Caco-2 (cell line): ENCODE data around the gene ZDHHC13. TPM values are rescaled to one million over a fixed set of nuclear protein-coding genes. Genes with fewer than 3 reads are reported as not detected.

Experiments
- BruUV-seq: library from RNA; stranded (reverse); fragments of 400-500 nt; replicated peaks from 2 replicates; lab custom pipeline; 2021; lab: Mats Ljungman, UMichigan
- CTCF ChIA-PET: fragments of 300-600 bp; sonication (Branson Sonifier 250); formaldehyde crosslinking; loops from one replicate; lab custom pipeline; 2022; ENCODE audit warnings: antibody characterized with exemption; lab: Charles Lee
- POLR2A ChIA-PET: fragments of 300-600 bp; sonication (Branson Sonifier 250); formaldehyde crosslinking; loops from one replicate; lab custom pipeline; 2022; ENCODE audit warnings: antibody characterized with exemption; lab: Charles Lee
- DNase-seq, 2 experiments: peaks; one replicate each; pipeline versions ENCODE4 v3.0.0 to v3.0.0-alpha.2; 2020 to 2022
- H3K27me3 ChIP-seq: replicated peaks from 2 replicates; pipeline ENCODE4 v1.6.0; 2011; ENCODE audit warnings: low read length; ENCODE audit not compliant: control insufficient read depth, insufficient read depth
- H3K36me3 ChIP-seq: 2 replicates; pipeline ENCODE4 v1.5.1; 2011; ENCODE audit warnings: low read length; ENCODE audit not compliant: control insufficient read depth, insufficient read depth
- H3K4me1 ChIP-seq: fragments of 250-450 bp; sonication (Bioruptor Pico); 2 replicates; pipeline ENCODE4 v1.5.1; 2020; ENCODE audit warnings: mild to moderate bottlenecking
- H3K4me3 ChIP-seq: 2 replicates; pipeline ENCODE4 v1.5.1; 2011; ENCODE audit warnings: low read depth, mild to moderate bottlenecking, control low read depth, low read length
- H3K9me3 ChIP-seq: fragments of 250-450 bp; sonication (Bioruptor Pico); 2 replicates; pipeline ENCODE4 v1.5.1; 2020; ENCODE audit warnings: mild to moderate bottlenecking, moderate library complexity
- H3K27ac Mint-ChIP-seq: one replicate; pipeline ENCODE4 v1.8.0; 2022; ENCODE audit warnings: mixed read lengths; ENCODE audit not compliant: unreplicated experiment
- H3K27me3 Mint-ChIP-seq: one replicate; pipeline ENCODE4 v1.8.0; 2022; ENCODE audit warnings: mixed read lengths; ENCODE audit not compliant: insufficient read depth, unreplicated experiment
- H3K36me3 Mint-ChIP-seq: one replicate; pipeline ENCODE4 v1.8.0; 2022; ENCODE audit warnings: mild to moderate bottlenecking, mixed read lengths; ENCODE audit not compliant: insufficient read depth, unreplicated experiment
- H3K4me1 Mint-ChIP-seq: one replicate; pipeline ENCODE4 v1.8.0; 2022; ENCODE audit warnings: low read depth, mixed read lengths; ENCODE audit not compliant: unreplicated experiment
- H3K4me3 Mint-ChIP-seq: one replicate; pipeline ENCODE4 v1.8.0; 2022; ENCODE audit warnings: mild to moderate bottlenecking, moderate library complexity, mixed read lengths; ENCODE audit not compliant: unreplicated experiment
- H3K9me3 Mint-ChIP-seq: one replicate; pipeline ENCODE4 v1.8.0; 2022; ENCODE audit warnings: mixed read lengths; ENCODE audit not compliant: unreplicated experiment
- intact Hi-C: fragments of 100-400 bp; cut with micrococcal nuclease; formaldehyde crosslinking; loops from one replicate; pipeline ENCODE4 v1.10.0; 2022; ENCODE audit not compliant: unreplicated experiment
- total RNA-seq: library from RNA; stranded (reverse); gene quantifications from 2 replicates; pipeline ENCODE4 v1.2.3, GENCODE V29; 2022
- TF ChIP-seq, protein P1 (sequence below), 2 experiments: fragments of 200-600 bp in 1 of 2; IDR thresholded peaks; 1 replicate in 1 of 2; 2 replicates in 1 of 2; pipeline versions ENCODE4 v1.5.1 to v1.8.0; 2011 to 2022; ENCODE audit warnings: antibody characterized with exemption in 1 of 2, control low read depth in 1 of 2, inconsistent platforms in 1 of 2, low read depth in 1 of 2, low read length in 1 of 2, mild to moderate bottlenecking in 1 of 2, moderate library complexity in 1 of 2; ENCODE audit not compliant: insufficient read depth in 1 of 2, severe bottlenecking in 1 of 2, unreplicated experiment in 1 of 2

ZDHHC13 gene
- total RNA-seq, 1 experiment from 2014 or later, result 21.8 TPM

DNA sequence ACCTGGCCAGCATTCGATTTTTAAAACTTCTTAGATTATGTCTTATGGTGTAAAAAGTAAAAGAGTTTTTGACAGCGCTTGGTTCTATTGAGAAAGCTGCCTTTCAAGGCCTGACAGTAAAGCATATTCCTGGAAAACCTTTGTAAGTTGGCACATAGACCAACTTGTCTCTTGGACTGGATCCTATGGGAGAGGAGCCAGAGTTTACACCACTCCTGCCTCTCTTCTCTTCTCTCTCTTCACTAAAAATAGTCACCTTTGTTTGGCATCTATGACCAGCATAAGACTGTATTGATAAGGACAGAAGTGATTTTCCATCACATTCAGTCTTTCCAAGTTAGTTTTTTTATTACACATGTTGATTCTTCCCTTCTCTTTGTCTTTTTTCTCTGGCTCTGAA lies 51.1 kb downstream of the ZDHHC13 start:
- DNase-seq, result no peak
- intact Hi-C loops, result loop anchor here (10.0 kb wide), 1 partner anchor 387 kb away; no protein-coding TSS in a partner anchor
- TF ChIP-seq, protein P1, sequence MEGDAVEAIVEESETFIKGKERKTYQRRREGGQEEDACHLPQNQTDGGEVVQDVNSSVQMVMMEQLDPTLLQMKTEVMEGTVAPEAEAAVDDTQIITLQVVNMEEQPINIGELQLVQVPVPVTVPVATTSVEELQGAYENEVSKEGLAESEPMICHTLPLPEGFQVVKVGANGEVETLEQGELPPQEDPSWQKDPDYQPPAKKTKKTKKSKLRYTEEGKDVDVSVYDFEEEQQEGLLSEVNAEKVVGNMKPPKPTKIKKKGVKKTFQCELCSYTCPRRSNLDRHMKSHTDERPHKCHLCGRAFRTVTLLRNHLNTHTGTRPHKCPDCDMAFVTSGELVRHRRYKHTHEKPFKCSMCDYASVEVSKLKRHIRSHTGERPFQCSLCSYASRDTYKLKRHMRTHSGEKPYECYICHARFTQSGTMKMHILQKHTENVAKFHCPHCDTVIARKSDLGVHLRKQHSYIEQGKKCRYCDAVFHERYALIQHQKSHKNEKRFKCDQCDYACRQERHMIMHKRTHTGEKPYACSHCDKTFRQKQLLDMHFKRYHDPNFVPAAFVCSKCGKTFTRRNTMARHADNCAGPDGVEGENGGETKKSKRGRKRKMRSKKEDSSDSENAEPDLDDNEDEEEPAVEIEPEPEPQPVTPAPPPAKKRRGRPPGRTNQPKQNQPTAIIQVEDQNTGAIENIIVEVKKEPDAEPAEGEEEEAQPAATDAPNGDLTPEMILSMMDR (IDR thresholded peaks at IDR 0.05; ENCODE audit: insufficient read depth in 1 of 2, low read depth in 1 of 2, low read length in 1 of 2, severe bottlenecking in 1 of 2, unreplicated experiment in 1 of 2), result no peak
- H3K27ac Mint-ChIP-seq, result no peak overlapping the region
- H3K36me3 Mint-ChIP-seq, result peaks cover 28% of the 10 kb centered on the region
- CTCF ChIA-PET, result no interaction called here
- Histone ChIP-seq H3K4me1 (0 out of 2 replicates have a peak, but pooled peaks cover under 1% of the 10 kb centered on the region), H3K9me3 (no peaks in the 10 kb centered on the region), H3K4me3 (no peak overlapping the region), H3K36me3 (peaks cover 2% of the 10 kb centered on the region; the same call in 1 of the 2 replicates), H3K27me3 (no peaks in the 10 kb centered on the region)
- POLR2A ChIA-PET, result no interaction called here
- BruUV-seq, result no TSS peak
- no peaks in the 10 kb centered on the region for H3K27me3 Mint-ChIP-seq
- H3K4me1 Mint-ChIP-seq, result peaks cover 5% of the 10 kb centered on the region
- no peak overlapping the region for H3K4me3 Mint-ChIP-seq
- H3K9me3 Mint-ChIP-seq, result no peaks in the 10 kb centered on the region

DNA sequence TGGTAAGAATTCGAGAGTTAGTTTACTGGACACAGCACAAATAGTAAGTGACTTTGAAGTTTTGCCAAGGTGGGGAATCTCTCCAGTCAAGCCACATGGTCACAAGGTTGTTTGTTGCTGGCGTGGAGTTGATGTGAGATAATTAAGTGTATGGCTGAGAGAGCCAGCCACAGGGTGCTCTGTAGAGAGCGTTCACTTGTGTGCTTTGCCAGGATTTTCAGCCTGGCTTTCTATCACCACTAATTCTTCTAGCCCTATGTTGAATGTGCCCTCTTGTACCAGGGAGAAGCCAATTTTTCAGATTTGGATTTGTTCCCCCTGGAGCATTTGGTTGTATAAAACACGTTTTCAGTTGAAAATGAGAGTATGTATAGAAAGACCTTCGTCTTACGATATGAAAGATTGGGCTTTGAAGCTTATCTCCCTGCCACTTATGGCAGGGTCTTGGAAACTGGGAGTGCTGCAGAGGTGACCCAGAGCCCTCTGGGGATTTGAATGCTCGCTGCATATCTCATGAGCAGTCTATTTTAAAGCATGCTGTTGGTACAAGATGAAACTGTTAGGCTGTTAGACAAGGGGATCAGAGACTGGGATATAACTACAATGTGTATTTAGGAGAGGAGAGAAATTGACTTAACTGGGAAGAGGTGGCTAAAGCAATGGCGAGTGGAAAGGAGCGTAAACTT lies 56.2 kb downstream of the ZDHHC13 start:
- ChIA-PET POLR2A (no interaction called here), CTCF (interaction anchor here (0.5 kb wide), 1 partner anchor 369 kb away, joined by 3 read pairs; no protein-coding TSS in a partner anchor)
- Mint-ChIP-seq H3K27me3 (no peaks in the 10 kb centered on the region), H3K9me3 (no peaks in the 10 kb centered on the region), H3K27ac (no peak overlapping the region), H3K4me1 (peaks cover 13% of the 10 kb centered on the region), H3K4me3 (no peak overlapping the region), H3K36me3 (peaks cover 29% of the 10 kb centered on the region)
- no peak for DNase-seq
- BruUV-seq, result no TSS peak
- H3K9me3 ChIP-seq, result no peaks in the 10 kb centered on the region
- no peaks in the 10 kb centered on the region for H3K27me3 ChIP-seq
- no peak overlapping the region for H3K4me3 ChIP-seq
- intact Hi-C loops, result no loop called here
- H3K4me1 ChIP-seq, result peaks cover 17% of the 10 kb centered on the region
- TF ChIP-seq, protein P1 (IDR thresholded peaks at IDR 0.05; ENCODE audit: insufficient read depth in 1 of 2, low read depth in 1 of 2, low read length in 1 of 2, severe bottlenecking in 1 of 2, unreplicated experiment in 1 of 2), result no peak
- H3K36me3 ChIP-seq, result 0 out of 2 replicates have a peak, but pooled peaks cover under 1% of the 10 kb centered on the region

- no TSS peak for BruUV-seq
- Mint-ChIP-seq H3K36me3 (peaks cover 30% of the 10 kb centered on the region), H3K4me3 (no peak overlapping the region), H3K27me3 (no peaks in the 10 kb centered on the region), H3K4me1 (peaks cover 20% of the 10 kb centered on the region), H3K27ac (no peak overlapping the region), H3K9me3 (no peaks in the 10 kb centered on the region)
- no peaks in the 10 kb centered on the region for H3K27me3 ChIP-seq
- no peaks in the 10 kb centered on the region for H3K9me3 ChIP-seq
- H3K4me1 ChIP-seq, result peaks cover 17% of the 10 kb centered on the region
- H3K36me3 ChIP-seq, result no peaks in the 10 kb centered on the region
- TF ChIP-seq, protein P1 (IDR thresholded peaks at IDR 0.05; ENCODE audit: insufficient read depth in 1 of 2, low read depth in 1 of 2, low read length in 1 of 2, severe bottlenecking in 1 of 2, unreplicated experiment in 1 of 2), result no peak
- H3K4me3 ChIP-seq, result no peak overlapping the region
- ChIA-PET POLR2A (no interaction called here), CTCF (no interaction called here)
- intact Hi-C loops, result no loop called here
- no peak for DNase-seq
Observed at GRCh38 chr11:19173964-19174638, 57.1 kb downstream of the ZDHHC13 start.
